GM23338 (cell line): ENCODE results near the gene DPYSL3. TPM values are rescaled to one million over a fixed set of nuclear protein-coding genes. Genes with fewer than 3 reads are reported as not detected.

ENCODE experiments used
- ATAC-seq: fragments of 200-7000 bp; cut with Tn5 transposase; 3 replicates; pipeline ENCODE4 v1.9.1; 2020
- DNase-seq: peaks from one replicate; pipeline ENCODE4 v3.0.0-alpha.2; 2015; ENCODE audit warnings: low spot score
- H2AFZ ChIP-seq: fragments of 200-600 bp; sonication (generic); 2 replicates; pipeline ENCODE4 v1.8.0; 2016; ENCODE audit warnings: antibody characterized with exemption, mild to moderate bottlenecking, moderate library complexity
- H3F3A ChIP-seq: fragments of 200-600 bp; sonication (generic); replicated peaks from 2 replicates; pipeline ENCODE4 v1.8.0; 2017; ENCODE audit warnings: antibody characterized with exemption, mixed run types, low read depth
- H3K27ac ChIP-seq: fragments of 200-600 bp; sonication (generic); 2 replicates; pipeline ENCODE4 v1.6.1; 2016; ENCODE audit warnings: low read depth
- H3K27me3 ChIP-seq: fragments of 200-600 bp; sonication (generic); 2 replicates; pipeline ENCODE4 v1.8.0; 2016; ENCODE audit warnings: mild to moderate bottlenecking, mixed run types, moderate library complexity; ENCODE audit not compliant: insufficient read depth
- H3K36me3 ChIP-seq: fragments of 200-600 bp; sonication (generic); 2 replicates; pipeline ENCODE4 v1.8.0; 2016; ENCODE audit warnings: mild to moderate bottlenecking; ENCODE audit not compliant: insufficient read depth
- H3K4me1 ChIP-seq: fragments of 200-600 bp; sonication (generic); 2 replicates; pipeline ENCODE4 v1.8.0; 2016; ENCODE audit warnings: mild to moderate bottlenecking, moderate library complexity; ENCODE audit not compliant: insufficient read depth
- H3K4me2 ChIP-seq: fragments of 200-600 bp; sonication (generic); 2 replicates; pipeline ENCODE4 v1.7.1; 2017; ENCODE audit warnings: mixed run types
- H3K4me3 ChIP-seq: fragments of 200-600 bp; sonication (generic); 2 replicates; pipeline ENCODE4 v1.6.1; 2016; ENCODE audit warnings: mixed run types
- H3K79me2 ChIP-seq: fragments of 200-600 bp; sonication (generic); replicated peaks from 2 replicates; pipeline ENCODE4 v1.8.0; 2017; ENCODE audit warnings: mild to moderate bottlenecking; ENCODE audit not compliant: insufficient read depth
- H3K9me2 ChIP-seq: fragments of 200-600 bp; sonication (generic); 2 replicates; pipeline ENCODE4 v1.8.0; 2017; ENCODE audit not compliant: insufficient read depth
- H4K20me1 ChIP-seq: fragments of 200-600 bp; sonication (generic); replicated peaks from 2 replicates; pipeline ENCODE4 v1.8.0; 2017; ENCODE audit warnings: mild to moderate bottlenecking; ENCODE audit not compliant: insufficient read depth
- H3K27ac Mint-ChIP-seq: 2 replicates; pipeline ENCODE4 v1.8.0; 2020; ENCODE audit warnings: inconsistent platforms, mild to moderate bottlenecking, moderate library complexity, mixed read lengths
- H3K27me3 Mint-ChIP-seq: 3 replicates; pipeline ENCODE4 v1.8.0; 2022; ENCODE audit warnings: low read depth, mild to moderate bottlenecking, moderate library complexity, mixed read lengths, inconsistent platforms; ENCODE audit not compliant: insufficient read depth, poor library complexity
- H3K36me3 Mint-ChIP-seq: 3 replicates; pipeline ENCODE4 v1.8.0; 2021; ENCODE audit warnings: low read depth, mild to moderate bottlenecking, inconsistent platforms, moderate library complexity, mixed read lengths
- H3K4me1 Mint-ChIP-seq: 3 replicates; pipeline ENCODE4 v1.8.0; 2020; ENCODE audit warnings: mild to moderate bottlenecking, inconsistent platforms, mixed read lengths
- H3K4me3 Mint-ChIP-seq: 3 replicates; pipeline ENCODE4 v1.8.0; 2021; ENCODE audit warnings: moderate library complexity, mild to moderate bottlenecking, inconsistent platforms, mixed read lengths
- H3K9me3 Mint-ChIP-seq: 3 replicates; pipeline ENCODE4 v1.8.0; 2020; ENCODE audit warnings: moderate library complexity, mild to moderate bottlenecking, inconsistent platforms, mixed read lengths
- CREB1 ChIP-seq: fragments of 250-450 bp; sonication (Bioruptor Pico); IDR thresholded peaks from 2 replicates; pipeline ENCODE4 v1.5.0; 2020; ENCODE audit warnings: low read depth, mild to moderate bottlenecking, moderate library complexity
- CTCF ChIP-seq, 2 experiments: fragments of 200-600 bp in 1 of 2; sonication (generic) in 1 of 2; conservative IDR thresholded peaks; 2 replicates each; pipeline versions ENCODE4 v1.5.1 to v1.6.1; 2016 to 2017; ENCODE audit warnings: antibody characterized with exemption in 2 of 2, low read depth in 2 of 2, mild to moderate bottlenecking in 2 of 2, moderate library complexity in 1 of 2
- ETS1 ChIP-seq: IDR thresholded peaks from 2 replicates; pipeline ENCODE4 v1.6.1; 2016; ENCODE audit warnings: antibody characterized with exemption
- EZH2 ChIP-seq: fragments of 200-600 bp; sonication (generic); IDR thresholded peaks from one replicate; pipeline ENCODE4 v1.8.0; 2017; ENCODE audit warnings: antibody characterized with exemption, mild to moderate bottlenecking, low read depth; ENCODE audit not compliant: unreplicated experiment
- EZH2phosphoT487 ChIP-seq: fragments of 200-600 bp; sonication (generic); IDR thresholded peaks from one replicate; pipeline ENCODE4 v1.8.1; 2018; ENCODE audit warnings: antibody characterized with exemption; ENCODE audit not compliant: unreplicated experiment
- JUNB ChIP-seq: IDR thresholded peaks from one replicate; pipeline ENCODE4 v1.6.1; 2016; ENCODE audit warnings: antibody characterized with exemption; ENCODE audit not compliant: unreplicated experiment
- NANOG ChIP-seq: IDR thresholded peaks from 2 replicates; pipeline ENCODE4 v1.6.1; 2016; ENCODE audit warnings: antibody characterized with exemption, borderline replicate concordance
- POLR2AphosphoS5 ChIP-seq: IDR thresholded peaks from 2 replicates; pipeline ENCODE4 v1.6.1; 2016; ENCODE audit warnings: antibody characterized with exemption, low read depth
- REST ChIP-seq: IDR thresholded peaks from one replicate; pipeline ENCODE4 v1.6.1; 2018; ENCODE audit warnings: antibody characterized with exemption; ENCODE audit not compliant: unreplicated experiment
- STAT1 ChIP-seq: IDR thresholded peaks from one replicate; pipeline ENCODE4 v1.6.1; 2016; ENCODE audit warnings: antibody characterized with exemption; ENCODE audit not compliant: unreplicated experiment
- ZNF114 ChIP-seq: fragments of 250-450 bp; sonication (Bioruptor Pico); IDR thresholded peaks from 2 replicates; pipeline ENCODE4 v1.5.0; 2020; ENCODE audit warnings: mild to moderate bottlenecking, moderate library complexity
- ZNF331 ChIP-seq: fragments of 250-450 bp; sonication (Bioruptor Pico); IDR thresholded peaks from 2 replicates; pipeline ENCODE4 v1.5.0; 2020; ENCODE audit warnings: low read depth, mild to moderate bottlenecking, moderate library complexity
- ZNF462 ChIP-seq: fragments of 250-450 bp; sonication (Bioruptor Pico); IDR thresholded peaks from 2 replicates; pipeline ENCODE4 v1.5.0; 2020; ENCODE audit warnings: mild to moderate bottlenecking, moderate library complexity
- polyA plus RNA-seq: library from polyadenylated mRNA; unstranded; fragments of >200 nt; fragmentation: Nextera tagmentation; extraction: Ambion mirVana; gene quantifications from 2 replicates; pipeline ENCODE4 v1.2.1, GENCODE V29; 2016
- total RNA-seq: library from RNA; depleted of rRNA; stranded (reverse); fragments of >200 nt; shearing (Covaris generic); gene quantifications from 2 replicates; pipeline ENCODE4 v1.2.3, GENCODE V29; 2014

The DPYSL3 gene
- total and polyA plus RNA-seq, 2 experiments from 2014 or later, result 97.6 to 455 TPM

GRCh38 chr5:147344861-147345260 is 165.0 kb downstream of the DPYSL3 start:
- no peaks in the 10 kb centered on the region for H3K27me3 ChIP-seq
- no peaks in the 10 kb centered on the region for H3K9me3 Mint-ChIP-seq
- no peak overlapping the region for H2AFZ ChIP-seq
- H3K4me1 ChIP-seq, result no peaks in the 10 kb centered on the region
- no peaks in the 10 kb centered on the region for H3K9me2 ChIP-seq
- no peak overlapping the region for H3K4me2 ChIP-seq
- H3K4me3 Mint-ChIP-seq, result no peak overlapping the region
- no peaks in the 10 kb centered on the region for H3K79me2 ChIP-seq
- no peaks in the 10 kb centered on the region for H3K36me3 ChIP-seq
- H3K27ac Mint-ChIP-seq, result no peak overlapping the region
- H3K36me3 Mint-ChIP-seq, result no peaks in the 10 kb centered on the region
- no peak for DNase-seq
- no peaks in the 10 kb centered on the region for H3K27me3 Mint-ChIP-seq
- no peak for ATAC-seq
- no peaks in the 10 kb centered on the region for H4K20me1 ChIP-seq
- TF ChIP-seq ZNF462 (CRISPR knock-in tag) (no peak), NANOG (no peak), ETS1 (no peak), CTCF (conservative IDR thresholded peaks at IDR 0.05; ENCODE audit: low read depth in 2 of 2) (no peak), EZH2phosphoT487 (no peak), REST (no peak), JUNB (no peak), CREB1 (CRISPR knock-in tag) (no peak), EZH2 (no peak), POLR2AphosphoS5 (no peak), STAT1 (no peak), ZNF331 (CRISPR knock-in tag) (no peak), ZNF114 (CRISPR knock-in tag) (no peak)
- H3K4me1 Mint-ChIP-seq, result peaks cover 2% of the 10 kb centered on the region; the same call in 1 of the 3 replicates
- H3K4me3 ChIP-seq, result no peak overlapping the region
- H3F3A ChIP-seq, result no peaks in the 10 kb centered on the region
- no peak overlapping the region for H3K27ac ChIP-seq
